SK-N-DZ (cell line): ENCODE results near the gene CALHM5.
A peak's percentile ranks its signal among the peaks of the same experiment; 100 is the strongest.

ENCODE experiments used
- DNase-seq: peaks from one replicate; pipeline ENCODE4 v3.0.0-alpha.2; 2015; ENCODE audit warnings: low spot score

Gene CALHM5

DNA sequence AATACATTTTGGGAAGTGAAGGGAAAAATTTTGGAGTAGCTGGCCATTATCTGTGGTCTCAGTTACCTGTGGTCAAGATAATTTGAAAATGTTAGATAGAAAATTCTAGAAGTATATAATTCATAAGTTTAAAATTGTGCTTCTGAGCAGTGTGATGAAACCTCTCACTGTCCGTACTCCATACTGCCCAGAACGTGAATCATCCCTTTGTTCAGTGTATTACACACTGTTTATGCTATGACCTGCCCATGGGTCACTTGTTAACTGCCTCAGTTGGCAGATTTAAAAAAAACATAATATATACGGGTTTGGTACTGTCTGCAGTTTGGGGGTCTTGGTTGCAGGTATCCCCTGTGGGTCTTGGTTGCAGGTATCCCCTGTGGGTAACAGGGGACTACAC lies 4.1 kb upstream of the CALHM5 start:
- DNase-seq: no peak

DNA sequence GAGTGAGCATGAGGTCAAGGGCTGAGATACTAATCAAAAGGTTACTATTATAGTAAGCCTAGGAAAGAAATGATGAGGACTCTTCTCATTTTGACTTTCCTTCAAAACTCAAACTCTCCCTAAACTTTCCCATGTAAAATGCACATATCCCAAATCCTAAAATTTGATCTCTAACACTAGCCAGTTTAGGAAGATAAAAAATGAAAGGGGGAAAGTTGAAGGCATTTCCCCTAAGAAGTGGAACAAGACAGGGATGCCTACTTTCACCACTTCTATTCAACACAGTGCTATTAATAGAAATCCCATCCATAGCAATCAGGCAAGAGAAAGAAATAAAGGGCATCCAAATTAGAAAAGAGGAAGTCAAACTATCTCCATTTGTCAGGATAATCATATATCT lies 2.9 kb upstream of the CALHM5 start:
- no peak for DNase-seq

DNA sequence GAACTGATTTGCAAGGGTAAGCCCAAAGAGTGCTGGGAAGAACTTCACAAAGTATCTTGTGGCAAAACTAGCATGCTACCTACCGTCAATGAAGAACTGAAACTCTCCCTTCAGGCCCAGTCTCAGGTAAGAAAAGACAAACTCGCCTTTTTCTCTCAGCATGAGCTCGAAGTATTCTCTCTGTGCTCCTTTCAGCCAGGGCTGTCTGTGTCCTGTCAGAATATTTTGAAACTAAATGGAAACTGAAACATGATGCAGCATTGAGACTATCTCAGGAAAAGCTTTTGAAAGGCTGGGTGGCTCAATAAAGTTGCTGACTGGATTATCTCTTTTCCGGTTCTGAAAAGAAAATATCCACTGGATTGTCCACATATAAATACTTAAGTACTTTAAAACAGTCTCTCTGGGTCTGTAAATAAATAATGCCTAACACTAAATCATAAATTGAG lies 696 bp downstream of the CALHM5 start:
- no peak for DNase-seq

- DNase-seq: no peak
Observed at GRCh38 chr6:116512734-116513133, 1.3 kb downstream of the CALHM5 start.

DNA sequence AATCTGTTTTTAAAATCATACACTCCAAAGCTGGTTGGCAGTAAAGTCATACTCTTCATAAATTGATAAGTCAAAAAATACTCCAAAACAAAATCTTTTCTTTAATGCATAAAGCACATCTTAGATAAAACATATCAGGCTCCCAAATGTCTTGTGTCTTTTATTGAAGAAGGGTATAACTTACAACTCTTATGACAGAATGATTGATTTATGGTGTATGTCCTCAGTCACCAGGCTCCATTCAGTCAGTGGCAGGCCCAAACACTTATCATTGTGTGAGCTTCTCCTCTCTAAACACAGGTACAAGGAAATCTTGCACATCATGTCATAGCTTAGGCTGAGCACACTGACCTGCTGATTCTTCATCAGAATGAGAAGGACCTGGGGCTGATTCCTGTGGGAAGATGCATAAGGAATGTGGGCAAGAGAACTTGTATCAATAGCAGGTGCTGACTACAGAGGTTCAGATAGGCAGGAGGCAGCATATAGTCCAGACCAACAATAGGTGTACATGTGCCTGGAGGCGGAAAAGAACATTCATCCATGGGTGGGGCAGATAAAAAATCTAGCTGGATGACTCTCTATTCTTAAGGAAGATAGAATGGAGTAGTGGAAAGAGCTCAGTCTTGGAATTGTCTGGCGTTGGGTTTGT lies 1.9 kb downstream of the CALHM5 start:
- no peak for DNase-seq

GRCh38 chr6:116514111-116514510 lies 2.7 kb downstream of the CALHM5 start:
- DNase-seq: no peak

DNA sequence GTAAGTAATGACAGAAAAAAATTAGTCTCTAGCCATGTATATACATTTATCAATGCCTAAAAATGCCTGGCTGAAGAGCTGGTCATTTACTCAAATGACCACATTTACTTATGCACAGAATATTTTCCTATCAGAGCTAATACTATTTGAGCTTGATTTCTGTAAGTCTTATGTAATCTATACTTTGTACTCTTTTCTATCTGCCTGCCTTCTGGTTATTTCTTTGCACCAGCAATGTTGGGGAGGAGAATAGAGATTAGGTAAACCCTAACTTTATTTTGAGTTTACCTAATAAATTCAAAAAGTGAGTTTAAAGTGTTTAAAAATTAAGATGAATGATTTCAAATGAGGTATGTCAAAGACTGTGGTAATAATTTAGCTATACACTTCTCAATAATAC lies 3.7 kb downstream of the CALHM5 start:
- no peak for DNase-seq

- DNase-seq: no peak
Observed at GRCh38 chr6:116518621-116519368, 7.4 kb downstream of the CALHM5 start.

DNA sequence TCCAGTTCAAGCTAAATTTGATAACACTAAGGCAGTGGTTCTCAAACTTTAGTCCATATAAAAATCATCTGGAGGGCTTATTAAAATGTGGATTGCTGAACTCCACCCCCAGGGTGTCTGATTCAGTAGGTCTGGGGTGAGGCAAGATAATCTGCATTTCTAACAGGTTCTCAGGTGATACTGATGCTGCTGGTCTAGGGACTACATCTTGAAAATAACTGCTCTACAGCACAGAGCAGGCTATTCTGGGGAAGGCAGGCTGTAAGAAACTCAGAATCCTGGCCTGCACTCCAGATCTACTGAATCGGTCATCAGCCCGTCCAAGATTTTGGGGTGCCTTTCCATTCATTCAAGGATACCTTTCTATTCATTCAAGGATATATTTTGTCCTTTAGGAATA lies 11.5 kb downstream of the CALHM5 start:
- no peak for DNase-seq

- DNase-seq: no peak
Observed at GRCh38 chr6:116524236-116524635, 12.8 kb downstream of the CALHM5 start.

GRCh38 chr6:116528133-116528532 lies 16.7 kb downstream of the CALHM5 start:
- no peak for DNase-seq

DNA sequence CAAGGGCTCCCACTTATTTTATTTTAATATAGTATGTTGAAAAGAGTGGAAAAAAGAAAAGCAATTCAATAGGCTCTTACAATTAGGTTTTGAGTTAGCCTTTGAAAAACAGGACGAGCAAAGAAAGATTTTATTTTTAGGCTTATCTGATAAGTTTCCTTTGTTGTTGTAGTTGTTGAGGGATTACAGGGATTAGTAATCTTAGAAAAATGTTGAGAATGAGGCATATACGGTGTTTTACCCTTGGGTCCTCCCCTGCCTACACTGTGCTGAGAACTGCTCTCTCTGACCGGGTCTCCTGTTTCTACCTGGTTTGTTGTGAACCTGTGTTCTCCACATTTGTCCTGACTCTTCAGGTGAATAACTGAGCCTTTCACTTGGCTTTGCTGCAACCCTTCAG lies 17.3 kb downstream of the CALHM5 start:
- DNase-seq: no peak

- no peak for DNase-seq
Observed at GRCh38 chr6:116529466-116530290, 18.2 kb downstream of the CALHM5 start.

DNA sequence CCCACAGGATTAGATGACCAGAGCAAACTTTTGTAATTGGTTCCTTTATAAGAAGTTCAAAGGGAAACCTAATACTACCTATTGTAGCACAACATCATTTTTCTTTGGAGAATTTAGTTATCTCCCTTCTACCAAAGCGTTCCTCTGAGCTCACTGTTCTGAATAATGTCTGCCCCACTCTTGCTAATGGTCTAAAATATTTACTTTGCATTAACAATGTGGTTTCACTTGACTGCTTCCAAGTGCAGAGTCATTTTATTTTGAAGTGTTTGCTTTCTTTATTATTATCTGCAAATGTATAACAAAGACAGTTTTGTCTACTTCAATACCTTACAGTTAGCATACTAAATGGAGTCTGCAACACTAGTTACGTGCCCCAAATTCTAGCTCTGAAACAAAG lies 19.0 kb downstream of the CALHM5 start:
- DNase-seq: no peak

DNA sequence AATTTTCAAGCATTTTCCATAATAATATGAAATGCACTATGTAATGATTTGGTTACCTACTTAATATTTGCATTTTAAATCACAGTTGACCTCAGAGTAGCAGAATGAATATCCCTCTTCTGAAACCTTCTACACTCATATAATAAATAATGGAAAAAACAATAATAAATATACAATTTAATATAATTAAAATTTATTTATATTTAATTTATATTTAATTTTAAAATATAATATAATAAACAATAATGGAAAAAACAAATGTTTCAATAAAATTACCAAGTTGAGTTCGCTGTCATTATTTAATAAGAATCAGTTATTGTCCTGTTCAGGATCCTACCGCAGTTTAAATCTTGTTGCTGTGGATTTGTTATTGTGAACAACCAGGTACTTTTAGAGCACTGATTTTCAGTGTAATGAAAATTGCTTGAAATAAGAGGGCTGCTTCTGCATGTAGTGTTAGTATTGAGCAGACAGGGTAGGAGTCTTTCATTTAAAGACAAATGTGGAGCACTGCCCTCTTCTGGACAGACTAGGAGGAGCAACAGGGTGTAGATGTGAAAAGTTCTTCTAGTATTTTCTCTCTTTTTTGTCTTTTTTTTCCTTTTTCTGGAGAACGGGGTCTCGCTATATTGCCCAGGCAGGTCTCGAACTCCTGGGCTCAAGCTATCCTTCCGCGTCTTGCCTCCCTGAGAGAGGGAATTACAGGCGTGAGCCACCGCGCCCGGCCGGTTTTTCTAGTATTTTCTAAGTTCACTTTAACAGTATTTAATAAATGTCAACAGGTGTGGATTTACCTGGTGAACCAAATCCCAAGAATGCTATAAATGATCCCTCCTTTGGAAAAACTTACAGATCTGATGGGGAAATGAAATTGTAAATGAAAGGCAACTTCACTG lies 20.5 kb downstream of the CALHM5 start:
- peak; percentile 76 for DNase-seq

- peak; percentile 31 for DNase-seq
Observed at GRCh38 chr6:116533233-116533957, 22.0 kb downstream of the CALHM5 start.

DNA sequence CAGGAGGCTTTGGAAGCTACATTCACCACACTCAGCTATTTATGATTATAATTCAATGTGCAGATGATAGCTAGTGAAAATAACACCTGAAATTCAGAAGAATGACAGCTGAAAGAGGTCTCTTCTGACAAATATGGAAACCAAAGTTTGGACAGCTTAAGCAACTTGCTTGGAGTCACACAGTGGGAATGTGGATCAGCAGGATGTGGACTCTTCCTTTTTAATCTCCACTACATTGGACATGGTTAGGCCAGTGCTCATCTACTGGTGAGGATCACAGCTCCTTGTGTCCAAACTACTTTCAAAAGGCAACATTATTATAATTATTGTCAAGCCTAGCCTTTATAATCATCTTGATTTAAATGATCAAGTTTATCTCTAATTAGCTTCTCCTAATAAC lies 23.7 kb downstream of the CALHM5 start:
- no peak for DNase-seq

GRCh38 chr6:116536216-116536621 lies 24.8 kb downstream of the CALHM5 start:
- peak; percentile 68 for DNase-seq

DNA sequence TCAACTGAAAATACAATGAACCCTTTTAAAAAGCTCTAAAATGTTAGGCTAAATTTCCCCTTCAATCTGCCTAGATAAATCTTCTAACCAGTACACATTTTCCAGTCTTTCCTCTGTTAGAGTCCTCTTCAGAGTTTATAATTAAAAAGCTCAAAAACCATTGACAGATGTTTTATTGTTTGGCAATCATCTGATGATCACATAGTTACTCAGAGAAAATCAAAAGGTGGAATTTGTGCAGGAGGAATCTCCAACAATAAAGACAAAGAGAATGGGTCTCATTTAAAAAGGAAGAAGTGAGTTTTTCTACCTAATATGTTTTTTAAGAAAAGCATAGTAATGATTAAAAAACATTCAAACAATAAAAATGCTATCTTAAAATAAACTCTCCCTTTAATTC lies 31.0 kb downstream of the CALHM5 start:
- no peak for DNase-seq

GRCh38 chr6:116543149-116543548 lies 31.7 kb downstream of the CALHM5 start:
- no peak for DNase-seq

GRCh38 chr6:116545651-116546050 lies 34.2 kb downstream of the CALHM5 start, which contains the start of gene TRAPPC3L:
Gene TRAPPC3L (minus strand): TSS chr6:116545684. CDS start chr6:116545514, 170 bp downstream.
- DNase-seq: no peak
